Mesenchymal stem cell (in vitro differentiated cells and primary cell): ENCODE data around the gene KIAA1217.

Source experiments
- DNase-seq: peaks from one replicate; pipeline ENCODE4 v3.0.0-alpha.2; 2013
- H2AFZ ChIP-seq: one replicate; pipeline ENCODE4 v1.6.1; 2013; ENCODE audit warnings: low read depth, mild to moderate bottlenecking, control low read depth, inconsistent platforms, low read length, moderate library complexity
- H2AK5ac ChIP-seq: 2 replicates; pipeline ENCODE4 v1.6.1; 2013; ENCODE audit warnings: low read length, moderate library complexity, mild to moderate bottlenecking, inconsistent platforms; ENCODE audit not compliant: severe bottlenecking
- H2BK120ac ChIP-seq: one replicate; pipeline ENCODE4 v1.6.1; 2013; ENCODE audit warnings: low read depth, mild to moderate bottlenecking, inconsistent platforms, low read length, moderate library complexity
- H2BK12ac ChIP-seq, 2 experiments: one replicate each; pipeline ENCODE4 v1.6.1; 2013; ENCODE audit warnings: inconsistent platforms in 2 of 2, low read length in 2 of 2, mild to moderate bottlenecking in 2 of 2, moderate library complexity in 2 of 2, control low read depth in 1 of 2
- H2BK15ac ChIP-seq: one replicate; pipeline ENCODE4 v1.6.1; 2013; ENCODE audit warnings: mild to moderate bottlenecking, low read depth, inconsistent platforms; ENCODE audit not compliant: poor library complexity, severe bottlenecking
- H2BK5ac ChIP-seq: 2 replicates; pipeline ENCODE4 v1.6.1; 2013; ENCODE audit warnings: low read depth, mild to moderate bottlenecking, low read length, control low read depth, inconsistent platforms; ENCODE audit not compliant: poor library complexity, severe bottlenecking
- H3K14ac ChIP-seq, 2 experiments: one replicate each; pipeline ENCODE4 v1.6.1; 2013; ENCODE audit warnings: inconsistent platforms in 2 of 2, low read length in 2 of 2, control low read depth in 1 of 2, mild to moderate bottlenecking in 1 of 2, moderate library complexity in 1 of 2
- H3K18ac ChIP-seq, 2 experiments: one replicate each; pipeline ENCODE4 v1.6.1; 2013; ENCODE audit warnings: inconsistent platforms in 2 of 2, low read length in 2 of 2, control low read depth in 1 of 2, low read depth in 1 of 2, mild to moderate bottlenecking in 1 of 2
- H3K23ac ChIP-seq, 2 experiments: one replicate each; pipeline ENCODE4 v1.6.1; 2013; ENCODE audit warnings: inconsistent platforms in 2 of 2, low read length in 2 of 2, mild to moderate bottlenecking in 2 of 2, moderate library complexity in 2 of 2, control low read depth in 1 of 2
- H3K27ac ChIP-seq: 2 replicates; pipeline ENCODE4 v1.5.1; 2013; ENCODE audit warnings: mild to moderate bottlenecking, moderate library complexity, low read length, control low read depth, inconsistent platforms; ENCODE audit not compliant: poor library complexity, severe bottlenecking
- H3K27me3 ChIP-seq, 2 experiments: 2 replicates each; pipeline versions ENCODE4 v1.6.1 to v1.7.0; 2013; ENCODE audit warnings: low read length in 2 of 2, mild to moderate bottlenecking in 2 of 2, moderate library complexity in 2 of 2, control low read depth in 1 of 2, inconsistent platforms in 1 of 2; ENCODE audit not compliant: control insufficient read depth in 1 of 2, insufficient read depth in 1 of 2
- H3K36me3 ChIP-seq, 2 experiments: 2 replicates each; pipeline versions ENCODE4 v1.6.1 to v1.7.0; 2013; ENCODE audit warnings: low read length in 2 of 2, control low read depth in 1 of 2, inconsistent platforms in 1 of 2, low read depth in 1 of 2, mild to moderate bottlenecking in 1 of 2; ENCODE audit not compliant: insufficient read depth in 2 of 2, control insufficient read depth in 1 of 2
- H3K4ac ChIP-seq, 2 experiments: one replicate each; pipeline ENCODE4 v1.6.1; 2013; ENCODE audit warnings: inconsistent platforms in 2 of 2, low read length in 2 of 2, mild to moderate bottlenecking in 2 of 2, moderate library complexity in 2 of 2, control low read depth in 1 of 2, low read depth in 1 of 2
- H3K4me1 ChIP-seq: 2 replicates; pipeline ENCODE4 v1.6.1; 2013; ENCODE audit warnings: low read depth, low read length, control low read depth; ENCODE audit not compliant: control insufficient read depth, insufficient read depth
- H3K4me2 ChIP-seq: 2 replicates; pipeline ENCODE4 v1.6.1; 2013; ENCODE audit warnings: low read length, mild to moderate bottlenecking, inconsistent platforms; ENCODE audit not compliant: poor library complexity, severe bottlenecking
- H3K4me3 ChIP-seq, 2 experiments: 2 replicates each; pipeline versions ENCODE4 v1.5.1 to v1.7.0; 2013; ENCODE audit warnings: low read length in 2 of 2, mild to moderate bottlenecking in 2 of 2, control low read depth in 1 of 2, low read depth in 1 of 2; ENCODE audit not compliant: insufficient read depth in 1 of 2
- H3K79me1 ChIP-seq: replicated peaks from 2 replicates; pipeline ENCODE4 v1.6.1; 2013; ENCODE audit warnings: mild to moderate bottlenecking, control low read depth, low read length, inconsistent platforms; ENCODE audit not compliant: poor library complexity, severe bottlenecking
- H3K9ac ChIP-seq: 2 replicates; pipeline ENCODE4 v1.7.0; 2013; ENCODE audit warnings: mild to moderate bottlenecking, low read length, moderate library complexity
- H3K9me3 ChIP-seq: 2 replicates; pipeline ENCODE4 v1.7.0; 2013; ENCODE audit warnings: mild to moderate bottlenecking, low read length; ENCODE audit not compliant: control insufficient read depth
- H4K8ac ChIP-seq: one replicate; pipeline ENCODE4 v1.6.1; 2013; ENCODE audit warnings: inconsistent platforms, mild to moderate bottlenecking, low read length, moderate library complexity
- H4K91ac ChIP-seq: one replicate; pipeline ENCODE4 v1.6.1; 2013; ENCODE audit warnings: mild to moderate bottlenecking, low read length, inconsistent platforms
- WGBS: methylation state at CpG from one replicate; pipeline ENCODE4 v1.1.7; 2013; ENCODE audit warnings: mixed read lengths; 5-methylcytosine and 5-hydroxymethylcytosine counted together

Gene KIAA1217

GRCh38 chr10:24571870-24572450 lies 363.0 kb downstream of the KIAA1217 start:
- WGBS, result 86% methylated on average over 7 of the region's 7 CpGs
- H3K27me3 ChIP-seq, result peaks cover 0 to 5% of the 10 kb centered on the region in 2 experiments

GRCh38 chr10:24574161-24574560 lies 365.2 kb downstream of the KIAA1217 start:
- H4K91ac ChIP-seq, result no peak overlapping the region
- no peak overlapping the region for H3K9ac ChIP-seq
- no peak overlapping the region for H3K4me3 ChIP-seq
- peaks cover 0 to 5% of the 10 kb centered on the region in 2 experiments for H3K27me3 ChIP-seq
- H3K18ac ChIP-seq, result no peak overlapping the region
- no peaks in the 10 kb centered on the region for H3K9me3 ChIP-seq
- H3K14ac ChIP-seq, result no peak overlapping the region
- no peak for DNase-seq
- no peak overlapping the region for H3K27ac ChIP-seq
- H3K36me3 ChIP-seq, result no peaks in the 10 kb centered on the region
- 88% methylated on average over 9 of the region's 9 CpGs for WGBS
- no peak overlapping the region for H2BK15ac ChIP-seq
- H3K4ac ChIP-seq, result no peak overlapping the region
- H2AK5ac ChIP-seq, result no peak overlapping the region
- no peak overlapping the region for H3K23ac ChIP-seq
- H2BK120ac ChIP-seq, result no peak overlapping the region
- H2BK12ac ChIP-seq, result no peak overlapping the region
- H2BK5ac ChIP-seq, result no peak overlapping the region
- no peak overlapping the region for H3K4me2 ChIP-seq
- H2AFZ ChIP-seq, result no peak overlapping the region
- H3K4me1 ChIP-seq, result no peaks in the 10 kb centered on the region
- no peaks in the 10 kb centered on the region for H3K79me1 ChIP-seq
- no peak overlapping the region for H4K8ac ChIP-seq

More at GRCh38 chr10:24571870-24572450, 363.0 kb downstream of the KIAA1217 start:
- H3K4me1 ChIP-seq, result no peaks in the 10 kb centered on the region
- H2BK5ac ChIP-seq, result no peak overlapping the region
- H3K27ac ChIP-seq, result no peak overlapping the region
- H3K36me3 ChIP-seq, result no peaks in the 10 kb centered on the region
- no peak overlapping the region for H2BK15ac ChIP-seq
- H3K9ac ChIP-seq, result no peak overlapping the region
- H2AFZ ChIP-seq, result no peak overlapping the region
- H2AK5ac ChIP-seq, result no peak overlapping the region
- no peaks in the 10 kb centered on the region for H3K9me3 ChIP-seq
- no peak overlapping the region for H3K4ac ChIP-seq
- no peaks in the 10 kb centered on the region for H3K79me1 ChIP-seq
- no peak for DNase-seq
- H4K8ac ChIP-seq, result no peak overlapping the region
- no peak overlapping the region for H3K14ac ChIP-seq
- no peak overlapping the region for H2BK12ac ChIP-seq
- H2BK120ac ChIP-seq, result no peak overlapping the region
- no peak overlapping the region for H4K91ac ChIP-seq
- H3K4me3 ChIP-seq, result no peak overlapping the region
- H3K18ac ChIP-seq, result no peak overlapping the region
- H3K23ac ChIP-seq, result no peak overlapping the region
- no peak overlapping the region for H3K4me2 ChIP-seq

- H3K79me1 ChIP-seq, result no peaks in the 10 kb centered on the region
- no peak overlapping the region for H2BK15ac ChIP-seq
- H3K36me3 ChIP-seq, result peaks cover 0 to under 1% of the 10 kb centered on the region in 2 experiments
- no peak overlapping the region for H3K18ac ChIP-seq
- H3K4me1 ChIP-seq, result no peaks in the 10 kb centered on the region
- DNase-seq, result no peak
- H3K9ac ChIP-seq, result no peak overlapping the region
- H2BK120ac ChIP-seq, result no peak overlapping the region
- H3K27ac ChIP-seq, result no peak overlapping the region
- H3K4me3 ChIP-seq, result no peak overlapping the region
- H3K23ac ChIP-seq, result no peak overlapping the region
- no peak overlapping the region for H4K8ac ChIP-seq
- H2BK5ac ChIP-seq, result no peak overlapping the region
- H3K27me3 ChIP-seq, result peaks cover 0 to 5% of the 10 kb centered on the region in 2 experiments
- H2BK12ac ChIP-seq, result no peak overlapping the region
- no peak overlapping the region for H2AFZ ChIP-seq
- H3K4ac ChIP-seq, result no peak overlapping the region
- H3K9me3 ChIP-seq, result no peaks in the 10 kb centered on the region
- no peak overlapping the region for H3K4me2 ChIP-seq
- no peak overlapping the region for H4K91ac ChIP-seq
- no peak overlapping the region for H3K14ac ChIP-seq
- no peak overlapping the region for H2AK5ac ChIP-seq
- WGBS, result over 99% methylated on average over 3 of the region's 3 CpGs
These were observed 365.7 kb downstream of the KIAA1217 start for GRCh38 chr10:24574578-24575155.

- H2AFZ ChIP-seq, result no peak overlapping the region
- no peak overlapping the region for H3K27ac ChIP-seq
- no peak overlapping the region for H3K4me3 ChIP-seq
- H2BK5ac ChIP-seq, result no peak overlapping the region
- DNase-seq, result no peak
- no peaks in the 10 kb centered on the region for H3K9me3 ChIP-seq
- no peak overlapping the region for H3K18ac ChIP-seq
- no peak overlapping the region for H3K23ac ChIP-seq
- no peaks in the 10 kb centered on the region for H3K79me1 ChIP-seq
- no peak overlapping the region for H2BK12ac ChIP-seq
- 96% methylated on average over 7 of the region's 10 CpGs for WGBS
- no peak overlapping the region for H3K4ac ChIP-seq
- no peak overlapping the region for H2AK5ac ChIP-seq
- no peak overlapping the region for H3K14ac ChIP-seq
- H3K4me1 ChIP-seq, result no peaks in the 10 kb centered on the region
- peaks cover 0 to 9% of the 10 kb centered on the region in 2 experiments for H3K36me3 ChIP-seq
- H4K8ac ChIP-seq, result no peak overlapping the region
- peaks cover 0 to 5% of the 10 kb centered on the region in 2 experiments for H3K27me3 ChIP-seq
- no peak overlapping the region for H4K91ac ChIP-seq
- no peak overlapping the region for H2BK15ac ChIP-seq
- H2BK120ac ChIP-seq, result no peak overlapping the region
- no peak overlapping the region for H3K4me2 ChIP-seq
- no peak overlapping the region for H3K9ac ChIP-seq
These were observed 366.6 kb downstream of the KIAA1217 start for GRCh38 chr10:24575481-24576002.
